SK-N-MC (cell line): ENCODE data around the gene UBL4B.

Experiments used
- EZH2 ChIP-seq: fragments of 200-600 bp; sonication (generic); IDR thresholded peaks from one replicate; pipeline ENCODE4 v1.6.1; 2017; ENCODE audit warnings: antibody characterized with exemption
- FOXP2 ChIP-seq: optimal IDR thresholded peaks from 2 replicates; pipeline ENCODE3; 2011; ENCODE audit warnings: mild to moderate bottlenecking, moderate library complexity; ENCODE audit not compliant: insufficient read depth; ENCODE audit errors: extremely low read length, control extremely low read depth
- POLR2AphosphoS5 ChIP-seq: IDR thresholded peaks from 2 replicates; pipeline ENCODE4 v1.6.1; 2012; ENCODE audit warnings: mild to moderate bottlenecking, low read depth, low read length, borderline replicate concordance

GRCh38 chr1:110088739-110089316 lies 23.4 kb upstream of the UBL4B start:
- TF ChIP-seq EZH2 (no peak), POLR2AphosphoS5 (no peak), FOXP2 (no peak)
